ENCODE results near the gene ACOT4.
A peak's percentile ranks its signal among the peaks of the same experiment; 100 is the strongest.
"Not testable (repeated sequence)": the region's sequence is repeated elsewhere in the genome, so short reads cannot be mapped to it uniquely, and the experiment has no call there.

The ACOT4 gene

DNA sequence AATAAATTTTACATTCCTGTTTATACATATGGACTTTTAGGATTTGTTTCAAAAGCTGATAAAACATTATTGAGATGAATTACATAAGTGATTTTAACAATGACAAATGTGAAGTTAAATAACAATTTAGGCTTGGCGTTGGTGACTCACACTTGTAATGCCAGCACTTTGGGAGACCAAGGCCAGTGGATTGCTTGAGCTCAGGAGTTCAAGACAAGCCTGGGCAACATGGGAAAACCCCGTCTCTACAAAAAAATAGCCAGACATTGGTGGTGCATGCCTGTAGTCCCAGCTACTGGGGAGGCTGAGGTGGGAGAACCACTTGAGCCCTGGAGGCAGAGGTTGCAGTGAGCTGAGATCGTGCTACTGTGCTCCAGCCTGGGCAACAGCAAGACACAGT is 15.3 kb upstream of the ACOT4 start:
- POLR2A ChIA-PET (ENCODE audit: low non-redundant PET) = no interaction called here
- TF ChIP-seq, protein P1, sequence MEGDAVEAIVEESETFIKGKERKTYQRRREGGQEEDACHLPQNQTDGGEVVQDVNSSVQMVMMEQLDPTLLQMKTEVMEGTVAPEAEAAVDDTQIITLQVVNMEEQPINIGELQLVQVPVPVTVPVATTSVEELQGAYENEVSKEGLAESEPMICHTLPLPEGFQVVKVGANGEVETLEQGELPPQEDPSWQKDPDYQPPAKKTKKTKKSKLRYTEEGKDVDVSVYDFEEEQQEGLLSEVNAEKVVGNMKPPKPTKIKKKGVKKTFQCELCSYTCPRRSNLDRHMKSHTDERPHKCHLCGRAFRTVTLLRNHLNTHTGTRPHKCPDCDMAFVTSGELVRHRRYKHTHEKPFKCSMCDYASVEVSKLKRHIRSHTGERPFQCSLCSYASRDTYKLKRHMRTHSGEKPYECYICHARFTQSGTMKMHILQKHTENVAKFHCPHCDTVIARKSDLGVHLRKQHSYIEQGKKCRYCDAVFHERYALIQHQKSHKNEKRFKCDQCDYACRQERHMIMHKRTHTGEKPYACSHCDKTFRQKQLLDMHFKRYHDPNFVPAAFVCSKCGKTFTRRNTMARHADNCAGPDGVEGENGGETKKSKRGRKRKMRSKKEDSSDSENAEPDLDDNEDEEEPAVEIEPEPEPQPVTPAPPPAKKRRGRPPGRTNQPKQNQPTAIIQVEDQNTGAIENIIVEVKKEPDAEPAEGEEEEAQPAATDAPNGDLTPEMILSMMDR (conservative IDR thresholded peaks at IDR 0.05; ENCODE audit: low read depth) = no peak
- CTCF ChIA-PET = no interaction called here
- peak overlapping the region; percentile 71 for H3K27ac ChIP-seq
- DNase-seq (ENCODE audit: low spot score) = no peak

GRCh38 chr14:73577214-73577613 is 14.5 kb upstream of the ACOT4 start:
- not testable (repeated sequence) for DNase-seq (ENCODE audit: low spot score)
- CTCF ChIA-PET = interaction anchor here (0.6 kb wide), 1 partner anchor 79 kb away, joined by 3 read pairs; no protein-coding TSS in a partner anchor
- POLR2A ChIA-PET (ENCODE audit: low non-redundant PET) = interaction anchor here (0.7 kb wide), 1 partner anchor 66 kb away, joined by 3 read pairs; no protein-coding TSS in a partner anchor
- peak overlapping the region; percentile 71 for H3K27ac ChIP-seq

GRCh38 chr14:73582102-73582979 is 9.3 kb upstream of the ACOT4 start:
- DNase-seq (ENCODE audit: low spot score); H3K27ac ChIP-seq; CTCF ChIA-PET; POLR2A ChIA-PET (ENCODE audit: low non-redundant PET): not testable (repeated sequence)

DNA sequence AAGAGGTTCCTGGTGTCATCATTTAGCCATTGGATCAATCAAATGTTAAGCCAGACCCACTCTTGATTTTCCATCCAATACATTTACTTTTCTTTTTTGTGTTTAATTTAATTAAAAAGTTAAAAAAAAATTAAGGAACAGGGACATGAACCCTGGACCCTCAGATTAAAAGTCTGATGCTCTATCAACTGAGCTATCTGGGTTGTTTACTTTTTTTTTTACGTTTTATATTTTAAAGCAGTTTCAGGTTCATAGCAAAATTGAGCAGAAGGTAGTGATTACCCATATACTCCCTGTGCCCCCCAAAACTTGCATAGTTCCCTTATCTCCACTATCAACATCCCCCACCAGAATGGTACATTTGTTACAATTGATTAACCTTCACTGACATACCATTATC is 3.0 kb upstream of the ACOT4 start:
- CTCF ChIA-PET = interaction anchor here (0.6 kb wide), 2 partner anchors 131 to 203 kb away, joined by 3 to 4 read pairs; no protein-coding TSS in a partner anchor
- POLR2A ChIA-PET (ENCODE audit: low non-redundant PET) = no interaction called here
- TF ChIP-seq, protein P1 (conservative IDR thresholded peaks at IDR 0.05; ENCODE audit: low read depth) = no peak
- no peak overlapping the region for H3K27ac ChIP-seq
- no peak for DNase-seq (ENCODE audit: low spot score)

DNA sequence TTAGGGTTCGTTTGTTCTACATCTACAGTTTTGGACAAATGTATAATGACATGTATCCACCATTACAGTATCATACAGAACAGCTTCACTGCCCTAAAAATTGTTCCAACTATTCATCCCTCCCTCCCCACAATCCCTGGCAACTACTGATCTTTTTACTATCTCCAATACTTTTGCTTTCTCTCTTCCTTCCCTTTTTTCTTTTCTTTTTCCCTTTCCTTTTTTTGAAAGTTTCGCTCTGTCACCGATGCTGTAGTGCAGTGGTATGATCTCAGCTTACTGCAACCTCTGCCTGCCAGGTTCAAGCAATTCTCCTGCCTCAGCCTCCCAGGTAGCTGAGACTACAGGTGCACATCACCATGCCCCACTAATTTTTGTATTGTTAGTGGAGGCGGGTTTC is 2.6 kb upstream of the ACOT4 start:
- POLR2A ChIA-PET (ENCODE audit: low non-redundant PET) = no interaction called here
- no peak for DNase-seq (ENCODE audit: low spot score)
- CTCF ChIA-PET = interaction anchor here (0.6 kb wide), 3 partner anchors 131 to 207 kb away, joined by 3 to 4 read pairs (median 4); no protein-coding TSS in a partner anchor
- TF ChIP-seq, protein P1 (conservative IDR thresholded peaks at IDR 0.05; ENCODE audit: low read depth) = no peak
- H3K27ac ChIP-seq = no peak overlapping the region

- CTCF ChIA-PET; POLR2A ChIA-PET (ENCODE audit: low non-redundant PET); H3K27ac ChIP-seq; DNase-seq (ENCODE audit: low spot score): not testable (repeated sequence)
Observed at GRCh38 chr14:73590673-73591004, 1.0 kb upstream of the ACOT4 start.

DNA sequence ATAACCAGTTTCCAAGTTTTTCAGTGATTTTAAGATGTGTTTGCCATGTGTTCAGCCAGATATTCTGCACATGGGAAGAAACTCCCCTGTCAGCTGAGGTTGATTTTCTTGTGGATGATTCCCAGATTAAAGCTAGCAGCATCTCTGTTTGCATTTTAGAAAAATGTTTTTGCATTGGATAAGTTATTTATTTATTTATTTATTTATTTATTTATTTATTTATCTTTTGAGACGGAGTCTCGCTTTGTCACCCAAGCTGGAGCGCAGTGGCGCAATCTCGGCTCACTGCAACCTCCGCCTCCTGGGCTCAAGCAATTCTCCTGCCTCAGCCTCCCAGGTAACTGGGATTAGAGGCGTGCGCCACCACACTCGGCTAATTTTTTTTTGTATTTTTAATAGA is 2.8 kb downstream of the ACOT4 start:
- no peak overlapping the region for H3K27ac ChIP-seq
- TF ChIP-seq, protein P1 (conservative IDR thresholded peaks at IDR 0.05; ENCODE audit: low read depth) = no peak
- ChIA-PET CTCF (no interaction called here), POLR2A (ENCODE audit: low non-redundant PET) (no interaction called here)
- DNase-seq (ENCODE audit: low spot score) = no peak

- ChIA-PET POLR2A (ENCODE audit: low non-redundant PET) (no interaction called here), CTCF (no interaction called here)
- no peak overlapping the region for H3K27ac ChIP-seq
- no peak for DNase-seq (ENCODE audit: low spot score)
- TF ChIP-seq, protein P1 (conservative IDR thresholded peaks at IDR 0.05; ENCODE audit: low read depth) = no peak
Observed at GRCh38 chr14:73599499-73599898, 7.8 kb downstream of the ACOT4 start.
